Mucosa of stomach (tissue), 1 donor: ENCODE results near the gene GARNL3.

Source experiments
- H3K27me3 ChIP-seq: one replicate; pipeline ENCODE4 v1.7.0; 2013; ENCODE audit warnings: mild to moderate bottlenecking, low read length; ENCODE audit not compliant: control insufficient read depth, insufficient read depth
- H3K36me3 ChIP-seq: one replicate; pipeline ENCODE4 v1.7.0; 2013; ENCODE audit warnings: low read length; ENCODE audit not compliant: control insufficient read depth, insufficient read depth
- H3K4me1 ChIP-seq: one replicate; pipeline ENCODE4 v1.7.0; 2013; ENCODE audit warnings: mild to moderate bottlenecking, low read length; ENCODE audit not compliant: control insufficient read depth, insufficient read depth
- H3K4me3 ChIP-seq: one replicate; pipeline ENCODE4 v1.7.0; 2013; ENCODE audit warnings: low read length
- H3K9ac ChIP-seq: one replicate; pipeline ENCODE4 v1.7.0; 2013; ENCODE audit warnings: mild to moderate bottlenecking, low read length, moderate library complexity
- H3K9me3 ChIP-seq: one replicate; pipeline ENCODE4 v1.7.0; 2013; ENCODE audit warnings: mild to moderate bottlenecking, low read length, moderate library complexity; ENCODE audit not compliant: control insufficient read depth
- donor health status: Pancreatic carcinoma.

Gene GARNL3

GRCh38 chr9:127245637-127246164, 18.9 kb upstream of the GARNL3 start:
- H3K27me3 ChIP-seq = no peaks in the 10 kb centered on the region
- peaks cover 13% of the 10 kb centered on the region for H3K4me1 ChIP-seq
- H3K9ac ChIP-seq = peak overlapping the region; percentile 78
- H3K4me3 ChIP-seq = peak overlapping the region; percentile 64
- no peaks in the 10 kb centered on the region for H3K9me3 ChIP-seq
- no peaks in the 10 kb centered on the region for H3K36me3 ChIP-seq

- Histone ChIP-seq H3K9ac (no peak overlapping the region), H3K36me3 (no peaks in the 10 kb centered on the region), H3K9me3 (no peaks in the 10 kb centered on the region), H3K27me3 (no peaks in the 10 kb centered on the region), H3K4me3 (no peak overlapping the region), H3K4me1 (peaks cover 10% of the 10 kb centered on the region)
Observed at GRCh38 chr9:127248241-127248640, 16.3 kb upstream of the GARNL3 start.

GRCh38 chr9:127249877-127250276, 14.7 kb upstream of the GARNL3 start:
- H3K4me3 ChIP-seq = no peak overlapping the region
- H3K27me3 ChIP-seq = no peaks in the 10 kb centered on the region
- no peaks in the 10 kb centered on the region for H3K9me3 ChIP-seq
- no peaks in the 10 kb centered on the region for H3K36me3 ChIP-seq
- peaks cover 4% of the 10 kb centered on the region for H3K4me1 ChIP-seq
- no peak overlapping the region for H3K9ac ChIP-seq

GRCh38 chr9:127250896-127251391, 13.6 kb upstream of the GARNL3 start:
- no peaks in the 10 kb centered on the region for H3K4me1 ChIP-seq
- no peaks in the 10 kb centered on the region for H3K9me3 ChIP-seq

GRCh38 chr9:127252410-127253318, 11.9 kb upstream of the GARNL3 start:
- no peaks in the 10 kb centered on the region for H3K27me3 ChIP-seq
- H3K4me1 ChIP-seq = no peaks in the 10 kb centered on the region
- no peak overlapping the region for H3K9ac ChIP-seq
- H3K9me3 ChIP-seq = no peaks in the 10 kb centered on the region
- no peaks in the 10 kb centered on the region for H3K36me3 ChIP-seq
- no peak overlapping the region for H3K4me3 ChIP-seq

More at GRCh38 chr9:127250896-127251391, 13.6 kb upstream of the GARNL3 start:
- Histone ChIP-seq H3K4me3 (no peak overlapping the region), H3K36me3 (no peaks in the 10 kb centered on the region), H3K27me3 (no peaks in the 10 kb centered on the region), H3K9ac (no peak overlapping the region)

GRCh38 chr9:127253446-127253845, 11.1 kb upstream of the GARNL3 start:
- H3K9ac ChIP-seq = no peak overlapping the region
- no peaks in the 10 kb centered on the region for H3K9me3 ChIP-seq
- H3K4me3 ChIP-seq = no peak overlapping the region
- no peaks in the 10 kb centered on the region for H3K27me3 ChIP-seq
- no peaks in the 10 kb centered on the region for H3K4me1 ChIP-seq
- H3K36me3 ChIP-seq = no peaks in the 10 kb centered on the region

- no peaks in the 10 kb centered on the region for H3K27me3 ChIP-seq
- no peak overlapping the region for H3K4me3 ChIP-seq
- no peaks in the 10 kb centered on the region for H3K9me3 ChIP-seq
- no peak overlapping the region for H3K9ac ChIP-seq
- no peaks in the 10 kb centered on the region for H3K36me3 ChIP-seq
- no peaks in the 10 kb centered on the region for H3K4me1 ChIP-seq
Observed at GRCh38 chr9:127255692-127256091, 8.9 kb upstream of the GARNL3 start.

GRCh38 chr9:127256324-127256723, 8.2 kb upstream of the GARNL3 start:
- H3K4me1 ChIP-seq = no peaks in the 10 kb centered on the region
- H3K36me3 ChIP-seq = no peaks in the 10 kb centered on the region
- no peaks in the 10 kb centered on the region for H3K9me3 ChIP-seq
- H3K27me3 ChIP-seq = no peaks in the 10 kb centered on the region
- no peak overlapping the region for H3K9ac ChIP-seq
- no peak overlapping the region for H3K4me3 ChIP-seq

GRCh38 chr9:127258606-127259471, 5.7 kb upstream of the GARNL3 start:
- Histone ChIP-seq H3K9me3 (no peaks in the 10 kb centered on the region), H3K4me3 (no peak overlapping the region), H3K9ac (no peak overlapping the region), H3K27me3 (no peaks in the 10 kb centered on the region), H3K4me1 (no peaks in the 10 kb centered on the region), H3K36me3 (no peaks in the 10 kb centered on the region)

GRCh38 chr9:127262602-127263001, 2.0 kb upstream of the GARNL3 start:
- H3K4me3 ChIP-seq = no peak overlapping the region
- H3K36me3 ChIP-seq = no peaks in the 10 kb centered on the region
- no peaks in the 10 kb centered on the region for H3K9me3 ChIP-seq
- H3K27me3 ChIP-seq = no peaks in the 10 kb centered on the region
- no peak overlapping the region for H3K9ac ChIP-seq
- no peaks in the 10 kb centered on the region for H3K4me1 ChIP-seq

- Histone ChIP-seq H3K9ac (no peak overlapping the region), H3K27me3 (no peaks in the 10 kb centered on the region), H3K36me3 (no peaks in the 10 kb centered on the region), H3K9me3 (no peaks in the 10 kb centered on the region), H3K4me1 (no peaks in the 10 kb centered on the region), H3K4me3 (no peak overlapping the region)
Observed at GRCh38 chr9:127263237-127263636, 1.3 kb upstream of the GARNL3 start.

- H3K4me3 ChIP-seq = no peak overlapping the region
- H3K9me3 ChIP-seq = no peaks in the 10 kb centered on the region
- H3K9ac ChIP-seq = no peak overlapping the region
- H3K4me1 ChIP-seq = no peaks in the 10 kb centered on the region
- no peaks in the 10 kb centered on the region for H3K27me3 ChIP-seq
- no peaks in the 10 kb centered on the region for H3K36me3 ChIP-seq
Observed at GRCh38 chr9:127263664-127264063, 910 bp upstream of the GARNL3 start.
